Neural cell (in vitro differentiated cells): Measurements from ENCODE around the gene PRKCZ. TPM values are rescaled to one million over a fixed set of nuclear protein-coding genes. Genes with fewer than 3 reads are reported as not detected.

Source experiments
- H2AFZ ChIP-seq: fragments of 200-600, 300-800 bp; sonication (generic), shearing (Covaris generic); 2 replicates; pipeline ENCODE4 v1.6.0; 2014; ENCODE audit warnings: low read depth, mild to moderate bottlenecking, antibody characterized with exemption, low read length, moderate library complexity
- H3F3A ChIP-seq: fragments of 200-600 bp; shearing (Covaris generic); 2 replicates; pipeline ENCODE4 v1.6.1; 2016; ENCODE audit warnings: mild to moderate bottlenecking, moderate library complexity, mixed read lengths, antibody characterized with exemption, low read length; ENCODE audit not compliant: insufficient read depth, poor library complexity, severe bottlenecking
- H3K27ac ChIP-seq: fragments of 200-600, 300-800 bp; sonication (generic), shearing (Covaris generic); 2 replicates; pipeline ENCODE4 v1.5.1; 2014; ENCODE audit warnings: mild to moderate bottlenecking, low read length, moderate library complexity
- H3K27me3 ChIP-seq: fragments of 300-800, 200-600 bp; sonication (generic), shearing (Covaris generic); 2 replicates; pipeline ENCODE4 v1.6.0; 2014; ENCODE audit warnings: mild to moderate bottlenecking, low read depth, low read length, moderate library complexity; ENCODE audit not compliant: insufficient read depth
- H3K36me3 ChIP-seq: fragments of 300-800, 200-600 bp; sonication (generic), shearing (Covaris generic); 2 replicates; pipeline ENCODE4 v1.5.1; 2014; ENCODE audit warnings: mild to moderate bottlenecking, antibody characterized with exemption, low read length, moderate library complexity; ENCODE audit not compliant: insufficient read depth
- H3K4me2 ChIP-seq: fragments of 300-800, 200-600 bp; sonication (generic), shearing (Covaris generic); 2 replicates; pipeline ENCODE4 v1.6.0; 2014; ENCODE audit warnings: mild to moderate bottlenecking, low read length
- H3K4me3 ChIP-seq: fragments of 300-800, 200-600 bp; sonication (generic), shearing (Covaris generic); 2 replicates; pipeline ENCODE4 v1.5.1; 2014; ENCODE audit warnings: mild to moderate bottlenecking, low read length, moderate library complexity
- H3K79me2 ChIP-seq: fragments of 200-600 bp; shearing (Covaris generic); replicated peaks from 2 replicates; pipeline ENCODE4 v1.6.0; 2014; ENCODE audit warnings: mild to moderate bottlenecking, low read length, moderate library complexity; ENCODE audit not compliant: insufficient read depth
- H3K9ac ChIP-seq: fragments of 300-800, 200-600 bp; sonication (generic), shearing (Covaris generic); 2 replicates; pipeline ENCODE4 v1.6.1; 2016; ENCODE audit warnings: mild to moderate bottlenecking, low read length, mixed read lengths
- H3K9me2 ChIP-seq: fragments of 200-600 bp; shearing (Covaris generic); 2 replicates; pipeline ENCODE4 v1.6.1; 2016; ENCODE audit warnings: mild to moderate bottlenecking, low read length, mixed read lengths; ENCODE audit not compliant: insufficient read depth
- H3K9me3 ChIP-seq: fragments of 200-600, 300-800 bp; sonication (generic), shearing (Covaris generic); 2 replicates; pipeline ENCODE4 v1.6.1; 2016; ENCODE audit warnings: mild to moderate bottlenecking, mixed run types, low read length, moderate library complexity, mixed read lengths
- H4K20me1 ChIP-seq: fragments of 200-600 bp; shearing (Covaris generic); 2 replicates; pipeline ENCODE4 v1.6.1; 2016; ENCODE audit warnings: mild to moderate bottlenecking, mixed run types; ENCODE audit not compliant: insufficient read depth
- EP300 ChIP-seq: fragments of 450-650 bp; conservative IDR thresholded peaks from 2 replicates; pipeline ENCODE4 v1.6.1; 2014; ENCODE audit warnings: antibody characterized with exemption, mild to moderate bottlenecking, moderate library complexity; ENCODE audit not compliant: poor library complexity, severe bottlenecking
- EZH2 ChIP-seq: fragments of 200-600, 300-800 bp; shearing (Covaris generic), sonication (generic); IDR thresholded peaks from 2 replicates; pipeline ENCODE4 v1.6.1; 2014; ENCODE audit warnings: antibody characterized with exemption, low read length, borderline replicate concordance, mild to moderate bottlenecking; ENCODE audit not compliant: insufficient read depth, poor library complexity, severe bottlenecking
- MXI1 ChIP-seq: fragments of 450-650 bp; conservative IDR thresholded peaks from 2 replicates; pipeline ENCODE4 v1.6.1; 2014; ENCODE audit warnings: antibody characterized with exemption, mild to moderate bottlenecking; ENCODE audit not compliant: poor library complexity, severe bottlenecking
- POLR2AphosphoS5 ChIP-seq: IDR thresholded peaks from 2 replicates; pipeline ENCODE4 v1.6.1; 2012
- RAD21 ChIP-seq: fragments of 450-650 bp; conservative IDR thresholded peaks from 2 replicates; pipeline ENCODE4 v1.6.1; 2014; ENCODE audit warnings: antibody characterized with exemption, mild to moderate bottlenecking, moderate library complexity
- REST ChIP-seq: IDR thresholded peaks from 2 replicates; pipeline ENCODE4 v1.6.1; 2012; ENCODE audit warnings: borderline replicate concordance
- SMC3 ChIP-seq: fragments of 450-650 bp; conservative IDR thresholded peaks from 2 replicates; pipeline ENCODE4 v1.6.1; 2014; ENCODE audit warnings: antibody characterized with exemption, mild to moderate bottlenecking, moderate library complexity; ENCODE audit not compliant: poor library complexity
- TAF1 ChIP-seq: IDR thresholded peaks from 2 replicates; pipeline ENCODE4 v1.6.1; 2012; ENCODE audit warnings: low read depth
- polyA plus RNA-seq: library from polyadenylated mRNA; depleted of rRNA; stranded (reverse); fragments of >200 nt; gene quantifications from 2 replicates; pipeline ENCODE4 v1.2.3, GENCODE V29; 2014
- TF ChIP-seq, protein P1 (sequence below): fragments of 450-650 bp; IDR thresholded peaks from 2 replicates; pipeline ENCODE4 v1.5.1; 2014; ENCODE audit warnings: antibody characterized with exemption, mild to moderate bottlenecking, moderate library complexity; ENCODE audit not compliant: poor library complexity, severe bottlenecking

Gene PRKCZ
- polyA plus RNA-seq, 1 donor from 2014 or later, result 54.9 TPM

GRCh38 chr1:2200308-2200943, 150.2 kb downstream of the PRKCZ start:
- H4K20me1 ChIP-seq, result no peaks in the 10 kb centered on the region
- H3K79me2 ChIP-seq, result no peaks in the 10 kb centered on the region
- H3K27me3 ChIP-seq, result no peaks in the 10 kb centered on the region
- no peak overlapping the region for H3K4me3 ChIP-seq
- no peak overlapping the region for H3K4me2 ChIP-seq
- no peak overlapping the region for H2AFZ ChIP-seq
- H3K9me3 ChIP-seq, result no peaks in the 10 kb centered on the region
- TF ChIP-seq TAF1 (no peak), MXI1 (no peak), REST (no peak), SMC3 (no peak), RAD21 (no peak), EP300 (no peak), POLR2AphosphoS5 (no peak), EZH2 (no peak)
- TF ChIP-seq, protein P1, sequence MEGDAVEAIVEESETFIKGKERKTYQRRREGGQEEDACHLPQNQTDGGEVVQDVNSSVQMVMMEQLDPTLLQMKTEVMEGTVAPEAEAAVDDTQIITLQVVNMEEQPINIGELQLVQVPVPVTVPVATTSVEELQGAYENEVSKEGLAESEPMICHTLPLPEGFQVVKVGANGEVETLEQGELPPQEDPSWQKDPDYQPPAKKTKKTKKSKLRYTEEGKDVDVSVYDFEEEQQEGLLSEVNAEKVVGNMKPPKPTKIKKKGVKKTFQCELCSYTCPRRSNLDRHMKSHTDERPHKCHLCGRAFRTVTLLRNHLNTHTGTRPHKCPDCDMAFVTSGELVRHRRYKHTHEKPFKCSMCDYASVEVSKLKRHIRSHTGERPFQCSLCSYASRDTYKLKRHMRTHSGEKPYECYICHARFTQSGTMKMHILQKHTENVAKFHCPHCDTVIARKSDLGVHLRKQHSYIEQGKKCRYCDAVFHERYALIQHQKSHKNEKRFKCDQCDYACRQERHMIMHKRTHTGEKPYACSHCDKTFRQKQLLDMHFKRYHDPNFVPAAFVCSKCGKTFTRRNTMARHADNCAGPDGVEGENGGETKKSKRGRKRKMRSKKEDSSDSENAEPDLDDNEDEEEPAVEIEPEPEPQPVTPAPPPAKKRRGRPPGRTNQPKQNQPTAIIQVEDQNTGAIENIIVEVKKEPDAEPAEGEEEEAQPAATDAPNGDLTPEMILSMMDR, result no peak
- no peaks in the 10 kb centered on the region for H3F3A ChIP-seq
- no peak overlapping the region for H3K27ac ChIP-seq
- no peaks in the 10 kb centered on the region for H3K36me3 ChIP-seq
- no peaks in the 10 kb centered on the region for H3K9me2 ChIP-seq
- H3K9ac ChIP-seq, result no peak overlapping the region

GRCh38 chr1:2201062-2201461, 150.9 kb downstream of the PRKCZ start:
- H3K4me3 ChIP-seq, result no peak overlapping the region
- H3F3A ChIP-seq, result no peaks in the 10 kb centered on the region
- H3K4me2 ChIP-seq, result no peak overlapping the region
- no peaks in the 10 kb centered on the region for H3K36me3 ChIP-seq
- no peak overlapping the region for H3K27ac ChIP-seq
- no peaks in the 10 kb centered on the region for H3K9me3 ChIP-seq
- H3K79me2 ChIP-seq, result no peaks in the 10 kb centered on the region
- H4K20me1 ChIP-seq, result no peaks in the 10 kb centered on the region
- H3K9ac ChIP-seq, result no peak overlapping the region
- H3K27me3 ChIP-seq, result no peaks in the 10 kb centered on the region
- H3K9me2 ChIP-seq, result no peaks in the 10 kb centered on the region
- no peak overlapping the region for H2AFZ ChIP-seq
- TF ChIP-seq TAF1 (no peak), MXI1 (no peak), POLR2AphosphoS5 (no peak), REST (no peak), EP300 (no peak), EZH2 (no peak), RAD21 (no peak), SMC3 (no peak)
- TF ChIP-seq, protein P1, result no peak
